ENCODE results near the gene DQX1.

Gene DQX1

DNA sequence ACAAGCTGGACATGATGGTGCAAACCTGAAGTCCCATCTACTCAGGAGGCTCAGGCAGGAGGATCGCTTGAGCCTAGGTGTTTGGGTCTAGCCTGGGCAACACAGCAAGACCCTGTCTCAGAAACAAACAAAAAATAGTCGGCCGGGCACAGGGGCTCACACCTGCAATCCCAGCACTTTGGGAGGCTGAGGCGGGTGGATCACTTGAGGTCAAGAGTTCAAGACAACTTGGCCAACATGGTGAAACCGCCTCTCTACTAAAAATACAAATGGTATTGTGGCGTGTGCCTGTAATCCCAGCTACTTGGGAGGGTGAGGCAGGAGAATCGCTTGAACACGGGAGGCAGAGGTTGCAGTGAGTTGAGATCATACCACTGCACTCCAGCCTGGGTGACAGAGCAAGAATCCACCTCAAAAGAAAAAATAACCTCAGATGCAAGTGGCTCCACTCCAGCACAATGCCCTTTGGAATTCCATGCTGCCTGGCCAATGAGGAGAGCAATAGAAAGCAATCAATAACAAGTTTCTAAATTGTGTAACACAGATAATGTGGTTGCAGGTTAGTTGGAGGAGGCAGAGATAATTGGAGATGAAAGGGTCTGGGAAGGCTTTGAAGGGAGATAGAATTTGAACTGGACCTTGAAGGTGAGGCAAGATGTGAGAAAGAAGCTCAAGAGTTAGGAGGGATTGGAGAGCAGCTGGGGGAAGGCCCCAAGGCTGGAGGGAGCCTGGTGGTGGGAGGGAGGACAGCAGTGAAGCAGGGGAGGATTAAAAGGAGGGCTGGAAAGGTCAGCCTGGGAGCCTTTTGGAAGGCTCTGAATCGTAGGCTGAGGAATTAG, 37.2 kb downstream of the DQX1 start:
- no peak overlapping the region for H3K27ac ChIP-seq (ENCODE audit: extremely low read depth, low read depth, low read length)
- no peaks in the 10 kb centered on the region for H3K4me1 ChIP-seq (ENCODE audit: control insufficient read depth, insufficient read depth, low read length)
- ChIA-PET POLR2A (interaction anchor here (1.5 kb wide), 1 partner anchor 49 kb away, joined by 3 read pairs; no protein-coding TSS in a partner anchor), CTCF (interaction anchor here (1.2 to 1.5 kb wide), 2 partner anchors 15 to 99 kb away, joined by 3 read pairs; no protein-coding TSS in a partner anchor)
- H3K9me3 ChIP-seq (ENCODE audit: control insufficient read depth, insufficient read depth, low read depth, low read length): no peaks in the 10 kb centered on the region
- no peak overlapping the region for H3K4me3 ChIP-seq (ENCODE audit: low read depth, low read length)
- no peak for TF ChIP-seq ZNF19 (tag by site-specific recombination; IDR thresholded peaks at IDR 0.05; ENCODE audit: low read depth)
- TF ChIP-seq WT1 (tag by site-specific recombination; IDR thresholded peaks at IDR 0.05): no peak
- TF ChIP-seq, protein P1, sequence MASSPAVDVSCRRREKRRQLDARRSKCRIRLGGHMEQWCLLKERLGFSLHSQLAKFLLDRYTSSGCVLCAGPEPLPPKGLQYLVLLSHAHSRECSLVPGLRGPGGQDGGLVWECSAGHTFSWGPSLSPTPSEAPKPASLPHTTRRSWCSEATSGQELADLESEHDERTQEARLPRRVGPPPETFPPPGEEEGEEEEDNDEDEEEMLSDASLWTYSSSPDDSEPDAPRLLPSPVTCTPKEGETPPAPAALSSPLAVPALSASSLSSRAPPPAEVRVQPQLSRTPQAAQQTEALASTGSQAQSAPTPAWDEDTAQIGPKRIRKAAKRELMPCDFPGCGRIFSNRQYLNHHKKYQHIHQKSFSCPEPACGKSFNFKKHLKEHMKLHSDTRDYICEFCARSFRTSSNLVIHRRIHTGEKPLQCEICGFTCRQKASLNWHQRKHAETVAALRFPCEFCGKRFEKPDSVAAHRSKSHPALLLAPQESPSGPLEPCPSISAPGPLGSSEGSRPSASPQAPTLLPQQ (tag by site-specific recombination; IDR thresholded peaks at IDR 0.05): no peak
- TF ChIP-seq, protein P2, sequence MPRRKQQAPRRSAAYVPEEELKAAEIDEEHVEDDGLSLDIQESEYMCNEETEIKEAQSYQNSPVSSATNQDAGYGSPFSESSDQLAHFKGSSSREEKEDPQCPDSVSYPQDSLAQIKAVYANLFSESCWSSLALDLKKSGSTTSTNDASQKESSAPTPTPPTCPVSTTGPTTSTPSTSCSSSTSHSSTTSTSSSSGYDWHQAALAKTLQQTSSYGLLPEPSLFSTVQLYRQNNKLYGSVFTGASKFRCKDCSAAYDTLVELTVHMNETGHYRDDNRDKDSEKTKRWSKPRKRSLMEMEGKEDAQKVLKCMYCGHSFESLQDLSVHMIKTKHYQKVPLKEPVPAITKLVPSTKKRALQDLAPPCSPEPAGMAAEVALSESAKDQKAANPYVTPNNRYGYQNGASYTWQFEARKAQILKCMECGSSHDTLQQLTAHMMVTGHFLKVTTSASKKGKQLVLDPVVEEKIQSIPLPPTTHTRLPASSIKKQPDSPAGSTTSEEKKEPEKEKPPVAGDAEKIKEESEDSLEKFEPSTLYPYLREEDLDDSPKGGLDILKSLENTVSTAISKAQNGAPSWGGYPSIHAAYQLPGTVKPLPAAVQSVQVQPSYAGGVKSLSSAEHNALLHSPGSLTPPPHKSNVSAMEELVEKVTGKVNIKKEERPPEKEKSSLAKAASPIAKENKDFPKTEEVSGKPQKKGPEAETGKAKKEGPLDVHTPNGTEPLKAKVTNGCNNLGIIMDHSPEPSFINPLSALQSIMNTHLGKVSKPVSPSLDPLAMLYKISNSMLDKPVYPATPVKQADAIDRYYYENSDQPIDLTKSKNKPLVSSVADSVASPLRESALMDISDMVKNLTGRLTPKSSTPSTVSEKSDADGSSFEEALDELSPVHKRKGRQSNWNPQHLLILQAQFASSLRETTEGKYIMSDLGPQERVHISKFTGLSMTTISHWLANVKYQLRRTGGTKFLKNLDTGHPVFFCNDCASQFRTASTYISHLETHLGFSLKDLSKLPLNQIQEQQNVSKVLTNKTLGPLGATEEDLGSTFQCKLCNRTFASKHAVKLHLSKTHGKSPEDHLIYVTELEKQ (tag by site-specific recombination; IDR thresholded peaks at IDR 0.05; ENCODE audit: borderline replicate concordance): no peak
- no peak for TF ChIP-seq MZF1 (tag by site-specific recombination; IDR thresholded peaks at IDR 0.05; ENCODE audit: borderline replicate concordance)
- TF ChIP-seq, protein P3, sequence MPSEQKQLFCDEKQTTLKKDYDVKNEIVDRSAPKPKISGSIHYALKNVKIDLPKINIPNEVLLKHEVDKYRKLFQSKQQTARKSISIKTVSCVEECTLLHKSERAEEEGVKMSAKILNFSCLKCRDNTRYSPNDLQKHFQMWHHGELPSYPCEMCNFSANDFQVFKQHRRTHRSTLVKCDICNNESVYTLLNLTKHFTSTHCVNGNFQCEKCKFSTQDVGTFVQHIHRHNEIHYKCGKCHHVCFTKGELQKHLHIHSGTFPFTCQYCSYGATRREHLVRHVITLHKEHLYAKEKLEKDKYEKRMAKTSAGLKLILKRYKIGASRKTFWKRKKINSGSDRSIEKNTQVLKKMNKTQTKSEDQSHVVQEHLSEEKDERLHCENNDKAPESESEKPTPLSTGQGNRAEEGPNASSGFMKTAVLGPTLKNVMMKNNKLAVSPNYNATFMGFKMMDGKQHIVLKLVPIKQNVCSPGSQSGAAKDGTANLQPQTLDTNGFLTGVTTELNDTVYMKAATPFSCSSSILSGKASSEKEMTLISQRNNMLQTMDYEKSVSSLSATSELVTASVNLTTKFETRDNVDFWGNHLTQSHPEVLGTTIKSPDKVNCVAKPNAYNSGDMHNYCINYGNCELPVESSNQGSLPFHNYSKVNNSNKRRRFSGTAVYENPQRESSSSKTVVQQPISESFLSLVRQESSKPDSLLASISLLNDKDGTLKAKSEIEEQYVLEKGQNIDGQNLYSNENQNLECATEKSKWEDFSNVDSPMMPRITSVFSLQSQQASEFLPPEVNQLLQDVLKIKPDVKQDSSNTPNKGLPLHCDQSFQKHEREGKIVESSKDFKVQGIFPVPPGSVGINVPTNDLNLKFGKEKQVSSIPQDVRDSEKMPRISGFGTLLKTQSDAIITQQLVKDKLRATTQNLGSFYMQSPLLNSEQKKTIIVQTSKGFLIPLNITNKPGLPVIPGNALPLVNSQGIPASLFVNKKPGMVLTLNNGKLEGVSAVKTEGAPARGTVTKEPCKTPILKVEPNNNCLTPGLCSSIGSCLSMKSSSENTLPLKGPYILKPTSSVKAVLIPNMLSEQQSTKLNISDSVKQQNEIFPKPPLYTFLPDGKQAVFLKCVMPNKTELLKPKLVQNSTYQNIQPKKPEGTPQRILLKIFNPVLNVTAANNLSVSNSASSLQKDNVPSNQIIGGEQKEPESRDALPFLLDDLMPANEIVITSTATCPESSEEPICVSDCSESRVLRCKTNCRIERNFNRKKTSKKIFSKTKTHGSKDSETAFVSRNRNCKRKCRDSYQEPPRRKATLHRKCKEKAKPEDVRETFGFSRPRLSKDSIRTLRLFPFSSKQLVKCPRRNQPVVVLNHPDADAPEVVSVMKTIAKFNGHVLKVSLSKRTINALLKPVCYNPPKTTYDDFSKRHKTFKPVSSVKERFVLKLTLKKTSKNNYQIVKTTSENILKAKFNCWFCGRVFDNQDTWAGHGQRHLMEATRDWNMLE (tag by site-specific recombination; conservative IDR thresholded peaks at IDR 0.05; ENCODE audit: low read depth): no peak
- TF ChIP-seq ZNF76 (tag by site-specific recombination; IDR thresholded peaks at IDR 0.05; ENCODE audit: borderline replicate concordance, low read depth): no peak
- TF ChIP-seq, protein P4, sequence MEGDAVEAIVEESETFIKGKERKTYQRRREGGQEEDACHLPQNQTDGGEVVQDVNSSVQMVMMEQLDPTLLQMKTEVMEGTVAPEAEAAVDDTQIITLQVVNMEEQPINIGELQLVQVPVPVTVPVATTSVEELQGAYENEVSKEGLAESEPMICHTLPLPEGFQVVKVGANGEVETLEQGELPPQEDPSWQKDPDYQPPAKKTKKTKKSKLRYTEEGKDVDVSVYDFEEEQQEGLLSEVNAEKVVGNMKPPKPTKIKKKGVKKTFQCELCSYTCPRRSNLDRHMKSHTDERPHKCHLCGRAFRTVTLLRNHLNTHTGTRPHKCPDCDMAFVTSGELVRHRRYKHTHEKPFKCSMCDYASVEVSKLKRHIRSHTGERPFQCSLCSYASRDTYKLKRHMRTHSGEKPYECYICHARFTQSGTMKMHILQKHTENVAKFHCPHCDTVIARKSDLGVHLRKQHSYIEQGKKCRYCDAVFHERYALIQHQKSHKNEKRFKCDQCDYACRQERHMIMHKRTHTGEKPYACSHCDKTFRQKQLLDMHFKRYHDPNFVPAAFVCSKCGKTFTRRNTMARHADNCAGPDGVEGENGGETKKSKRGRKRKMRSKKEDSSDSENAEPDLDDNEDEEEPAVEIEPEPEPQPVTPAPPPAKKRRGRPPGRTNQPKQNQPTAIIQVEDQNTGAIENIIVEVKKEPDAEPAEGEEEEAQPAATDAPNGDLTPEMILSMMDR (tag by site-specific recombination; IDR thresholded peaks at IDR 0.05): no peak
- TF ChIP-seq GFI1B (tag by site-specific recombination; IDR thresholded peaks at IDR 0.05): no peak
- TF ChIP-seq ZNF529 (tag by site-specific recombination; IDR thresholded peaks at IDR 0.05; ENCODE audit: insufficient replicate concordance): no peak
- TF ChIP-seq MYNN (tag by site-specific recombination; IDR thresholded peaks at IDR 0.05; ENCODE audit: borderline replicate concordance): no peak
- TF ChIP-seq REPIN1 (tag by site-specific recombination; IDR thresholded peaks at IDR 0.05; ENCODE audit: low read depth): no peak
- no peak for TF ChIP-seq ZNF510 (tag by site-specific recombination; IDR thresholded peaks at IDR 0.05; ENCODE audit: insufficient replicate concordance)
- peaks cover 17 to 69% of the 10 kb centered on the region in 2 experiments; a peak in 2 of 3 replicates for H3K36me3 ChIP-seq (ENCODE audit: control insufficient read depth in 2 of 2, insufficient read depth in 1 of 2, low read length in 2 of 2)
